HG03103 (cell line): ENCODE results near the gene BCAR3.

ENCODE experiments used
- ATAC-seq: cut with Tn5 transposase; IDR thresholded peaks from one replicate; pipeline ENCODE4 v1.9.1; 2021; ENCODE audit warnings: low read depth; ENCODE audit not compliant: unreplicated experiment

The BCAR3 gene

GRCh38 chr1:93681101-93681988, at the start of gene BCAR3:
Gene BCAR3, minus strand, starts transcription at chr1:93681837. Its CDS starts 6,907 bp downstream, at chr1:93674930.
- ATAC-seq, result peak; percentile 54

- no peak for ATAC-seq
Measured at GRCh38 chr1:93730621-93731020, 49.0 kb upstream of the BCAR3 start.

- no peak for ATAC-seq
Measured at GRCh38 chr1:93729906-93730305, 48.3 kb upstream of the BCAR3 start.

- ATAC-seq, result no peak
Measured at GRCh38 chr1:93729502-93729901, 47.9 kb upstream of the BCAR3 start.

GRCh38 chr1:93728480-93729131, 47.0 kb upstream of the BCAR3 start:
- ATAC-seq, result no peak

- ATAC-seq, result no peak
Measured at GRCh38 chr1:93723733-93724270, 42.2 kb upstream of the BCAR3 start.

- no peak for ATAC-seq
Measured at GRCh38 chr1:93723110-93723509, 41.5 kb upstream of the BCAR3 start.

GRCh38 chr1:93722081-93723031, 40.7 kb upstream of the BCAR3 start:
- no peak for ATAC-seq

- no peak for ATAC-seq
Measured at GRCh38 chr1:93720956-93721626, 39.5 kb upstream of the BCAR3 start.

- ATAC-seq, result no peak
Measured at GRCh38 chr1:93717640-93718039, 36.0 kb upstream of the BCAR3 start.

- ATAC-seq, result no peak
Measured at GRCh38 chr1:93716941-93717368, 35.3 kb upstream of the BCAR3 start.

- ATAC-seq, result no peak
Measured at GRCh38 chr1:93716163-93716562, 34.5 kb upstream of the BCAR3 start.

- ATAC-seq, result no peak
Measured at GRCh38 chr1:93715529-93716126, 34.0 kb upstream of the BCAR3 start.

GRCh38 chr1:93714356-93714755, 32.7 kb upstream of the BCAR3 start:
- ATAC-seq, result no peak

- no peak for ATAC-seq
Measured at GRCh38 chr1:93713341-93713740, 31.7 kb upstream of the BCAR3 start.

GRCh38 chr1:93712741-93713140, 31.1 kb upstream of the BCAR3 start:
- ATAC-seq, result no peak

- ATAC-seq, result no peak
Measured at GRCh38 chr1:93710499-93711453, 29.1 kb upstream of the BCAR3 start.

- ATAC-seq, result no peak
Measured at GRCh38 chr1:93708734-93709481, 27.3 kb upstream of the BCAR3 start.
